A549 (cell line): Measurements from ENCODE around the gene MAGIX. TPM values are rescaled to one million over a fixed set of nuclear protein-coding genes. Genes with fewer than 3 reads are reported as not detected.

Source experiments
- ATAC-seq, 2 experiments: fragments of 200-7000 bp in 1 of 2; fragments of >200 bp in 1 of 2; cut with Nextera tagmentation in 1 of 2; cut with Tn5 transposase in 1 of 2; 3 replicates each; pipeline versions ENCODE4 v1.8.0 to v1.9.1; 2018 to 2020; ENCODE audit warnings: mild to moderate bottlenecking in 1 of 2, moderate library complexity in 1 of 2
- CTCF ChIA-PET: fragments of 300-600 bp; sonication (Branson Sonifier 250); formaldehyde crosslinking; extraction: SDS; loops from one replicate; lab custom pipeline; 2021; ENCODE audit warnings: antibody characterized with exemption, inconsistent platforms; lab: Yijun Ruan, JAX
- POLR2A ChIA-PET: fragments of 350-600 bp; formaldehyde crosslinking; extraction: SDS; loops from one replicate; lab custom pipeline; 2021; ENCODE audit warnings: antibody characterized with exemption, inconsistent platforms; lab: Yijun Ruan, JAX
- DNase-seq, 2 experiments: peaks; one replicate each; pipeline versions ENCODE4 v3.0.0 to v3.0.0-alpha.2; 2011 to 2016; ENCODE audit warnings: low read depth in 1 of 2, low spot score in 1 of 2
- FAIRE-seq: peaks from 2 replicates; lab custom pipeline; 2011; peaks lifted over from hg19 to GRCh38; lab: Jason Lieb, UNC
- H3K27ac ChIP-seq, 2 experiments: fragments of >200 bp; sonication (Bioruptor Twin); formaldehyde crosslinking; 3 replicates each; pipeline ENCODE4 v1.5.1; 2016 to 2017
- H3K4me1 ChIP-seq: fragments of >200 bp; sonication (Bioruptor Twin); formaldehyde crosslinking; 3 replicates; pipeline ENCODE4 v1.6.1; 2016
- H3K4me2 ChIP-seq: fragments of >200 bp; sonication (Bioruptor Twin); formaldehyde crosslinking; 3 replicates; pipeline ENCODE4 v1.6.1; 2016
- H3K4me3 ChIP-seq: fragments of >200 bp; sonication (Bioruptor Twin); formaldehyde crosslinking; 3 replicates; pipeline ENCODE4 v1.5.1; 2016
- H3K9me3 ChIP-seq: fragments of >200 bp; sonication (Bioruptor Twin); formaldehyde crosslinking; 3 replicates; pipeline ENCODE4 v1.6.1; 2016
- BCL3 ChIP-seq: fragments of >200 bp; sonication (Bioruptor Twin); formaldehyde crosslinking; IDR thresholded peaks from 3 replicates; pipeline ENCODE4 v1.6.1; 2016
- BHLHE40 ChIP-seq: IDR thresholded peaks from 2 replicates; pipeline ENCODE4 v1.6.1; 2012; ENCODE audit warnings: low read depth, low read length, inconsistent platforms
- CBX2 ChIP-seq: fragments of 200-600 bp; sonication (generic); IDR thresholded peaks from 2 replicates; pipeline ENCODE4 v1.6.1; 2016; ENCODE audit warnings: low read depth, mild to moderate bottlenecking, borderline replicate concordance
- CBX8 ChIP-seq: fragments of 200-600 bp; sonication (generic); IDR thresholded peaks from 2 replicates; pipeline ENCODE4 v1.6.1; 2016
- CHD2 ChIP-seq: fragments of 150-350 bp; IDR thresholded peaks from 2 replicates; pipeline ENCODE4 v1.6.1; 2014; ENCODE audit warnings: low read length; ENCODE audit not compliant: partially characterized antibody
- CHD4 ChIP-seq: fragments of 200-600 bp; sonication (generic); IDR thresholded peaks from 2 replicates; pipeline ENCODE4 v1.6.1; 2016; ENCODE audit warnings: antibody characterized with exemption, mild to moderate bottlenecking, borderline replicate concordance
- ESRRA ChIP-seq: fragments of 150-350 bp; IDR thresholded peaks from 2 replicates; pipeline ENCODE4 v1.6.1; 2014; ENCODE audit warnings: mild to moderate bottlenecking, low read length, borderline replicate concordance
- HES2 ChIP-seq: fragments of >200 bp; sonication (Bioruptor Twin); formaldehyde crosslinking; IDR thresholded peaks from 2 replicates; pipeline ENCODE4 v1.6.1; 2016
- MAFK ChIP-seq: fragments of 450-650 bp; IDR thresholded peaks from 2 replicates; pipeline ENCODE4 v1.6.1; 2014; ENCODE audit not compliant: partially characterized antibody
- MAZ ChIP-seq: fragments of 150-350 bp; IDR thresholded peaks from 2 replicates; pipeline ENCODE4 v1.6.1; 2014; ENCODE audit warnings: antibody characterized with exemption, low read depth, low read length, borderline replicate concordance
- MYC ChIP-seq: IDR thresholded peaks from 2 replicates; pipeline ENCODE4 v1.6.1; 2012; ENCODE audit warnings: mild to moderate bottlenecking, inconsistent platforms, low read length, improper control_type of control experiment, borderline replicate concordance
- POLR2A ChIP-seq: IDR thresholded peaks from 2 replicates; pipeline ENCODE4 v1.6.1; 2012; ENCODE audit warnings: mild to moderate bottlenecking, low read length
- POLR2AphosphoS2 ChIP-seq: conservative IDR thresholded peaks from 2 replicates; pipeline ENCODE4 v1.6.1; 2012; ENCODE audit warnings: low read length, improper control_type of control experiment, inconsistent platforms
- RAD21 ChIP-seq, 2 experiments: fragments of >200 bp in 1 of 2; sonication (Bioruptor Twin) in 1 of 2; formaldehyde crosslinking in 1 of 2; IDR thresholded peaks in 1 of 2; conservative IDR thresholded peaks in 1 of 2; 2 replicates in 1 of 2; 3 replicates in 1 of 2; pipeline ENCODE4 v1.6.1; 2012 to 2018; ENCODE audit warnings: inconsistent platforms in 1 of 2
- RCOR1 ChIP-seq: fragments of 150-350 bp; IDR thresholded peaks from 2 replicates; pipeline ENCODE4 v1.6.1; 2014; ENCODE audit warnings: antibody characterized with exemption, low read length, low read depth
- REST ChIP-seq: fragments of 200-600 bp; sonication (generic); IDR thresholded peaks from 2 replicates; pipeline ENCODE4 v1.6.1; 2016; ENCODE audit warnings: antibody characterized with exemption, mild to moderate bottlenecking, moderate library complexity
- RFX5 ChIP-seq: fragments of 450-650 bp; IDR thresholded peaks from 2 replicates; pipeline ENCODE4 v1.7.1; 2014; ENCODE audit warnings: antibody characterized with exemption, mild to moderate bottlenecking, moderate library complexity
- RNF2 ChIP-seq: fragments of 200-600 bp; sonication (generic); IDR thresholded peaks from 2 replicates; pipeline ENCODE4 v1.6.1; 2016; ENCODE audit warnings: low read depth, mild to moderate bottlenecking, antibody characterized with exemption, moderate library complexity, borderline replicate concordance
- SMC3 ChIP-seq: fragments of >200 bp; sonication (Bioruptor Twin); formaldehyde crosslinking; IDR thresholded peaks from 3 replicates; pipeline ENCODE4 v1.6.1; 2018; ENCODE audit warnings: inconsistent platforms
- TP53 ChIP-seq: fragments of 250-450 bp; sonication (Bioruptor Pico); IDR thresholded peaks from 2 replicates; pipeline ENCODE4 v1.5.0; 2021; ENCODE audit warnings: mild to moderate bottlenecking, moderate library complexity
- USF2 ChIP-seq: fragments of 450-650 bp; IDR thresholded peaks from 2 replicates; pipeline ENCODE4 v1.6.1; 2014; ENCODE audit warnings: antibody characterized with exemption
- ZNF302 ChIP-seq: fragments of 250-450 bp; sonication (Bioruptor Pico); IDR thresholded peaks from 2 replicates; pipeline ENCODE4 v1.9.0; 2021; ENCODE audit warnings: inconsistent platforms, mild to moderate bottlenecking, moderate library complexity
- WGBS: methylation state at CpG from one replicate; pipeline ENCODE4 v1.1.6; 2017; ENCODE audit errors: missing lambda C conversion rate; 5-methylcytosine and 5-hydroxymethylcytosine counted together
- polyA plus RNA-seq, 4 experiments: library from polyadenylated mRNA; depleted of rRNA in 3 of 4; stranded (reverse); fragments of >200 nt; fragmentation: RNase III in 1 of 4; extraction: RNeasy Plus Mini Kit Qiagen cat#74134 plus additional on column Dnase treatment in 1 of 4; gene quantifications; 2 replicates in 3 of 4; 3 replicates in 1 of 4; pipeline ENCODE4 v1.2.3, GENCODE V29; 2011 to 2017
- TF ChIP-seq, protein P1 (sequence below): fragments of 250-450 bp; sonication (Bioruptor Pico); IDR thresholded peaks from 2 replicates; pipeline ENCODE4 v1.5.0; 2021; ENCODE audit warnings: mild to moderate bottlenecking, moderate library complexity, borderline replicate concordance
- TF ChIP-seq, protein P2 (sequence below): IDR thresholded peaks from 2 replicates; pipeline ENCODE4 v1.6.1; 2012
- TF ChIP-seq, protein P3 (sequence below): fragments of >200 bp; sonication (Bioruptor Twin); formaldehyde crosslinking; IDR thresholded peaks from 3 replicates; pipeline ENCODE4 v1.5.1; 2016
- TF ChIP-seq, protein P4 (sequence below): fragments of 150-350 bp; IDR thresholded peaks from 2 replicates; pipeline ENCODE4 v1.6.1; 2014; ENCODE audit warnings: low read depth, mild to moderate bottlenecking, low read length

The MAGIX gene
- polyA plus RNA-seq, 2 of the 4 experiments (the other 2 are of a cell fraction), result 1.1 to 2.2 TPM

DNA sequence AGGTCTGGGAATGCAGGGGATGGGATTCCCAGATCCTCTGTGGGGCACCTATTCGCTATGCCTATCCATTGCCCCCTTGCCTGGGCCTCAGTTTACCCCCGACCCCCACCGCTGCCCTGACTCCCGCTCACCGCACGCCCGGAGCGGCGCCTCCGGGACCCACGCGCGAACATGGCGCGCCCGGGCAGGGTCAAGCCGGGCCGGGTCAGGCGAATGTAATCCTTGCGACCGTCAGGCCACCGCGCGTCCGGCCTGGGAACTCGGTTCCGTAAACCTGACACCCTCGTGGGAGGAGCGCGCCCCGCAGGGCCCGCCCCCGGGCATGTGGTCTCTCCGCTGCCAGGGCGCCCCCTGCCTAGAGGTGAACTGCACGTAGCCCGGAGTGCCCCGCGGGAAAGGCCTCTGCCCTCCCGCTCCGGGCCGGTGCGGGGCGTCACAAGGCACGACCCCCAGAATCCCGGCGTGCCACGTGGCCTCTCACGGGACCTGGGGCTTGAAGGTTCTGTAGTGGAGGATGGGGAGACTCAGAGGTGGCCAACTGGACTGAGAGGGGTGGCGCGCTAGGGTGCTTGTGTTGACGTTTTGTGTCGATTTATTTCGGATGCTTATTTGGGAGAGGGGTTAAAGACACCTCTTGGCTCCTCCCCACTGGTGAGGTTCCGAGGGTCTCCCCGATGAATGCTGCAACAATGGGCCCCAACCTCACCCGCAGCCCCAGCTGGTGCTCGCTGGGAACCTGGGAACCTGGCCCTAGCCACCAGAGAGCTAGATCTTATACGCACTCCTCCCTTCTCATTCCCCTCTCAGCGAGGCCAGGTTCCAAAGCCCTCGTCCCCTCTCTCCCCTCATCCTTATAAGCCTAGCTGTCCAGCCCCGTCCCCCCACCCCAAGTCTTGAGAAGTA lies 23.8 kb downstream of the MAGIX start, which contains the start of gene PRICKLE3:
PRICKLE3 (minus strand) TSS at position 249 of the 903 bp plus-strand sequence; CDS start at position 173, 76 bp downstream.
- peak; percentile 60 to 84 for DNase-seq
- peak within 1 kb of the TSS; percentile 63 for H3K4me3 ChIP-seq
- ChIA-PET POLR2A (no interaction called here), CTCF (interaction anchor here (0.6 to 1.4 kb wide), 4 partner anchors 14 to 345 kb away, joined by 3 to 5 read pairs (median 4); partner anchors contain the start of gene GPKOW)
- H3K4me2 ChIP-seq, result peak within 1 kb of the TSS; percentile 99
- peak; percentile 7 for FAIRE-seq
- WGBS, result 53% methylated on average over 15 of the region's 62 CpGs
- H3K27ac ChIP-seq, result peak within 1 kb of the TSS; percentile 84 to 100
- peaks cover 31% of the 10 kb centered on the region for H3K4me1 ChIP-seq
- H3K9me3 ChIP-seq, result no peaks in the 10 kb centered on the region
- ATAC-seq, result peak; percentile 27 to 46
- TF ChIP-seq RNF2 (no peak), RFX5 (no peak), POLR2AphosphoS2 (no peak), MAZ (no peak), REST (no peak), ESRRA (no peak), CBX2 (no peak), RCOR1 (no peak), BCL3 (no peak), CBX8 (no peak), RAD21 (conservative IDR thresholded peaks at IDR 0.05 in 1 of 2, IDR thresholded peaks at IDR 0.05 in 1 of 2) (peak; percentile 26 to 44; a peak in 3 of 5 replicates), USF2 (peak; percentile 49), MYC (peak; percentile 86; the same call in 1 of the 2 replicates), SMC3 (peak; percentile 32; the same call in 2 of the 3 replicates), HES2 (no peak), BHLHE40 (no peak), ZNF302 (CRISPR knock-in tag) (no peak), CHD2 (no peak), CHD4 (no peak), TP53 (no peak), POLR2A (peak; percentile 56), MAFK (no peak)
- TF ChIP-seq, protein P1, sequence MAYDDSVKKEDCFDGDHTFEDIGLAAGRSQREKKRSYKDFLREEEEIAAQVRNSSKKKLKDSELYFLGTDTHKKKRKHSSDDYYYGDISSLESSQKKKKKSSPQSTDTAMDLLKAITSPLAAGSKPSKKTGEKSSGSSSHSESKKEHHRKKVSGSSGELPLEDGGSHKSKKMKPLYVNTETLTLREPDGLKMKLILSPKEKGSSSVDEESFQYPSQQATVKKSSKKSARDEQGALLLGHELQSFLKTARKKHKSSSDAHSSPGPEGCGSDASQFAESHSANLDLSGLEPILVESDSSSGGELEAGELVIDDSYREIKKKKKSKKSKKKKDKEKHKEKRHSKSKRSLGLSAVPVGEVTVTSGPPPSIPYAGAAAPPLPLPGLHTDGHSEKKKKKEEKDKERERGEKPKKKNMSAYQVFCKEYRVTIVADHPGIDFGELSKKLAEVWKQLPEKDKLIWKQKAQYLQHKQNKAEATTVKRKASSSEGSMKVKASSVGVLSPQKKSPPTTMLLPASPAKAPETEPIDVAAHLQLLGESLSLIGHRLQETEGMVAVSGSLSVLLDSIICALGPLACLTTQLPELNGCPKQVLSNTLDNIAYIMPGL, result no peak
- TF ChIP-seq, protein P2, sequence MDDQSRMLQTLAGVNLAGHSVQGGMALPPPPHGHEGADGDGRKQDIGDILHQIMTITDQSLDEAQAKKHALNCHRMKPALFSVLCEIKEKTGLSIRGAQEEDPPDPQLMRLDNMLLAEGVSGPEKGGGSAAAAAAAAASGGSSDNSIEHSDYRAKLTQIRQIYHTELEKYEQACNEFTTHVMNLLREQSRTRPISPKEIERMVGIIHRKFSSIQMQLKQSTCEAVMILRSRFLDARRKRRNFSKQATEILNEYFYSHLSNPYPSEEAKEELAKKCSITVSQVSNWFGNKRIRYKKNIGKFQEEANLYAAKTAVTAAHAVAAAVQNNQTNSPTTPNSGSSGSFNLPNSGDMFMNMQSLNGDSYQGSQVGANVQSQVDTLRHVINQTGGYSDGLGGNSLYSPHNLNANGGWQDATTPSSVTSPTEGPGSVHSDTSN, result no peak
- TF ChIP-seq, protein P3, sequence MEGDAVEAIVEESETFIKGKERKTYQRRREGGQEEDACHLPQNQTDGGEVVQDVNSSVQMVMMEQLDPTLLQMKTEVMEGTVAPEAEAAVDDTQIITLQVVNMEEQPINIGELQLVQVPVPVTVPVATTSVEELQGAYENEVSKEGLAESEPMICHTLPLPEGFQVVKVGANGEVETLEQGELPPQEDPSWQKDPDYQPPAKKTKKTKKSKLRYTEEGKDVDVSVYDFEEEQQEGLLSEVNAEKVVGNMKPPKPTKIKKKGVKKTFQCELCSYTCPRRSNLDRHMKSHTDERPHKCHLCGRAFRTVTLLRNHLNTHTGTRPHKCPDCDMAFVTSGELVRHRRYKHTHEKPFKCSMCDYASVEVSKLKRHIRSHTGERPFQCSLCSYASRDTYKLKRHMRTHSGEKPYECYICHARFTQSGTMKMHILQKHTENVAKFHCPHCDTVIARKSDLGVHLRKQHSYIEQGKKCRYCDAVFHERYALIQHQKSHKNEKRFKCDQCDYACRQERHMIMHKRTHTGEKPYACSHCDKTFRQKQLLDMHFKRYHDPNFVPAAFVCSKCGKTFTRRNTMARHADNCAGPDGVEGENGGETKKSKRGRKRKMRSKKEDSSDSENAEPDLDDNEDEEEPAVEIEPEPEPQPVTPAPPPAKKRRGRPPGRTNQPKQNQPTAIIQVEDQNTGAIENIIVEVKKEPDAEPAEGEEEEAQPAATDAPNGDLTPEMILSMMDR, result peak; percentile 51
- TF ChIP-seq, protein P4, sequence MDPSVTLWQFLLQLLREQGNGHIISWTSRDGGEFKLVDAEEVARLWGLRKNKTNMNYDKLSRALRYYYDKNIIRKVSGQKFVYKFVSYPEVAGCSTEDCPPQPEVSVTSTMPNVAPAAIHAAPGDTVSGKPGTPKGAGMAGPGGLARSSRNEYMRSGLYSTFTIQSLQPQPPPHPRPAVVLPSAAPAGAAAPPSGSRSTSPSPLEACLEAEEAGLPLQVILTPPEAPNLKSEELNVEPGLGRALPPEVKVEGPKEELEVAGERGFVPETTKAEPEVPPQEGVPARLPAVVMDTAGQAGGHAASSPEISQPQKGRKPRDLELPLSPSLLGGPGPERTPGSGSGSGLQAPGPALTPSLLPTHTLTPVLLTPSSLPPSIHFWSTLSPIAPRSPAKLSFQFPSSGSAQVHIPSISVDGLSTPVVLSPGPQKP, result no peak
